ENCODE data around the gene IQSEC1. TPM values are rescaled to one million over a fixed set of nuclear protein-coding genes. Genes with fewer than 3 reads are reported as not detected.
"Not testable (repeated sequence)": the region's sequence is repeated elsewhere in the genome, so short reads cannot be mapped to it uniquely, and the experiment has no call there.

The IQSEC1 gene
- total RNA-seq, 4 donors from 2014 or later = 33.6 to 72.0 (median 55.9) TPM

- DNase-seq (ENCODE audit: low spot score) (no peak), ATAC-seq (ENCODE audit: low FRiP score) (no peak)
Observed at GRCh38 chr3:12865271-12865670, 208.0 kb downstream of the IQSEC1 start.

GRCh38 chr3:12862387-12862786 lies 210.8 kb downstream of the IQSEC1 start:
- TF ChIP-seq CTCF (IDR thresholded peaks at IDR 0.05) = no peak
- ATAC-seq (ENCODE audit: low FRiP score) = no peak
- no peak for DNase-seq (ENCODE audit: low spot score)

More at GRCh38 chr3:12865271-12865670, 208.0 kb downstream of the IQSEC1 start:
- no peak for TF ChIP-seq CTCF (IDR thresholded peaks at IDR 0.05)

- no peak for DNase-seq (ENCODE audit: low spot score)
- no peak for TF ChIP-seq CTCF (IDR thresholded peaks at IDR 0.05)
- ATAC-seq (ENCODE audit: low FRiP score) = no peak
Observed at GRCh38 chr3:12861611-12862010, 211.6 kb downstream of the IQSEC1 start.

GRCh38 chr3:12859840-12860239 lies 213.4 kb downstream of the IQSEC1 start:
- TF ChIP-seq CTCF (IDR thresholded peaks at IDR 0.05) = no peak
- ATAC-seq (ENCODE audit: low FRiP score) (no peak), DNase-seq (ENCODE audit: low spot score) (no peak)

GRCh38 chr3:12856626-12857025 lies 216.6 kb downstream of the IQSEC1 start:
- no peak for TF ChIP-seq CTCF (IDR thresholded peaks at IDR 0.05)
- DNase-seq (ENCODE audit: low spot score) (no peak), ATAC-seq (ENCODE audit: low FRiP score) (no peak)

- no peak for ATAC-seq (ENCODE audit: low FRiP score)
- no peak for DNase-seq (ENCODE audit: low spot score)
Observed at GRCh38 chr3:12854565-12854964, 218.7 kb downstream of the IQSEC1 start.

GRCh38 chr3:12853847-12854246 lies 219.4 kb downstream of the IQSEC1 start:
- not testable (repeated sequence) for DNase-seq (ENCODE audit: low spot score)
- ATAC-seq (ENCODE audit: low FRiP score) = peak; percentile 11

More at GRCh38 chr3:12854565-12854964, 218.7 kb downstream of the IQSEC1 start:
- no peak for TF ChIP-seq CTCF (IDR thresholded peaks at IDR 0.05)

- DNase-seq (ENCODE audit: low spot score) (no peak), ATAC-seq (ENCODE audit: low FRiP score) (no peak)
- no peak for TF ChIP-seq CTCF (IDR thresholded peaks at IDR 0.05)
Observed at GRCh38 chr3:12852201-12852600, 221.0 kb downstream of the IQSEC1 start.

Data from omental fat pad (tissue), 4 donors.